H1 (cell line): ENCODE data around the gene VSTM4. TPM values are rescaled to one million over a fixed set of nuclear protein-coding genes. Genes with fewer than 3 reads are reported as not detected.

ENCODE experiments used
- CTCF ChIA-PET: fragments of 300-600 bp; sonication (Branson Sonifier 250); formaldehyde crosslinking; loops from one replicate; lab custom pipeline; 2021; ENCODE audit not compliant: partially characterized antibody; lab: Charles Lee
- POLR2A ChIA-PET: fragments of 300-600 bp; sonication (Branson Sonifier 250); formaldehyde crosslinking; loops from one replicate; lab custom pipeline; 2021; ENCODE audit warnings: inconsistent platforms; ENCODE audit not compliant: partially characterized antibody; lab: Charles Lee
- DNase-seq, 2 experiments: peaks; one replicate each; pipeline versions ENCODE4 v3.0.0 to v3.0.0-alpha.2; 2010 to 2022; ENCODE audit warnings: low spot score in 2 of 2, low read depth in 1 of 2, mixed read lengths in 1 of 2
- FAIRE-seq: peaks from 2 replicates; lab custom pipeline; 2011; peaks lifted over from hg19 to GRCh38; lab: Jason Lieb, UNC
- H2AFZ ChIP-seq: 2 replicates; pipeline ENCODE4 v1.8.1; 2012; ENCODE audit warnings: low read length, inconsistent platforms
- H2AK5ac ChIP-seq: 2 replicates; pipeline ENCODE4 v1.6.1; 2013; ENCODE audit warnings: low read depth, low read length
- H2BK120ac ChIP-seq: replicated peaks from 2 replicates; pipeline ENCODE3; 2013; ENCODE audit warnings: low read depth, low read length, inconsistent platforms
- H2BK12ac ChIP-seq: 2 replicates; pipeline ENCODE4 v1.6.1; 2013; ENCODE audit warnings: low read depth, low read length
- H2BK15ac ChIP-seq: 2 replicates; pipeline ENCODE4 v1.6.1; 2013; ENCODE audit warnings: low read length
- H2BK20ac ChIP-seq: 2 replicates; pipeline ENCODE4 v1.6.1; 2013; ENCODE audit warnings: low read length
- H2BK5ac ChIP-seq: 2 replicates; pipeline ENCODE4 v1.6.1; 2013; ENCODE audit warnings: low read depth, low read length
- H3K14ac ChIP-seq: 2 replicates; pipeline ENCODE4 v1.6.1; 2013; ENCODE audit warnings: inconsistent platforms; ENCODE audit not compliant: insufficient read length
- H3K18ac ChIP-seq: 2 replicates; pipeline ENCODE4 v1.6.1; 2013; ENCODE audit warnings: low read length; ENCODE audit errors: extremely low read depth
- H3K23ac ChIP-seq: 2 replicates; pipeline ENCODE4 v1.6.1; 2013; ENCODE audit warnings: inconsistent platforms; ENCODE audit not compliant: insufficient read length
- H3K23me2 ChIP-seq: 2 replicates; pipeline ENCODE4 v1.6.1; 2013; ENCODE audit warnings: low read depth, low read length
- H3K27ac ChIP-seq: 2 replicates; pipeline ENCODE4 v1.6.1; 2011; ENCODE audit warnings: low read depth, low read length, inconsistent platforms
- H3K27me3 ChIP-seq, 4 experiments: replicated peaks in 1 of 4; 1 replicate in 1 of 4; 2 replicates in 3 of 4; pipeline versions ENCODE4 v1.6.1 to v1.8.1; 2011 to 2013; ENCODE audit warnings: low read length in 3 of 4, mild to moderate bottlenecking in 3 of 4, inconsistent platforms in 2 of 4, mixed read lengths in 2 of 4, moderate library complexity in 1 of 4; ENCODE audit not compliant: control insufficient read depth in 3 of 4, insufficient read depth in 3 of 4; ENCODE audit errors: extremely low read depth in 1 of 4
- H3K36me3 ChIP-seq, 4 experiments: 2 replicates each; pipeline versions ENCODE4 v1.6.1 to v1.8.1; 2011 to 2013; ENCODE audit warnings: mild to moderate bottlenecking in 4 of 4, low read length in 3 of 4, moderate library complexity in 2 of 4, control low read depth in 1 of 4, inconsistent platforms in 1 of 4; ENCODE audit not compliant: insufficient read depth in 4 of 4, control insufficient read depth in 2 of 4
- H3K4ac ChIP-seq: replicated peaks from 2 replicates; pipeline ENCODE3; 2013; ENCODE audit warnings: low read length, low read depth, mixed read lengths, inconsistent platforms; ENCODE audit not compliant: insufficient read length
- H3K4me1 ChIP-seq, 4 experiments: replicated peaks in 1 of 4; 1 replicate in 1 of 4; 2 replicates in 3 of 4; pipeline versions ENCODE4 v1.6.1 to v1.8.1; 2011 to 2013; ENCODE audit warnings: low read length in 3 of 4, inconsistent platforms in 2 of 4, mixed read lengths in 1 of 4; ENCODE audit not compliant: insufficient read depth in 4 of 4, control insufficient read depth in 3 of 4
- H3K4me2 ChIP-seq, 2 experiments: 2 replicates each; pipeline versions ENCODE4 v1.6.1 to v1.8.1; 2011 to 2013; ENCODE audit warnings: low read depth in 2 of 2, low read length in 2 of 2, control low read depth in 1 of 2, inconsistent platforms in 1 of 2, mild to moderate bottlenecking in 1 of 2; ENCODE audit not compliant: insufficient read depth in 1 of 2
- H3K4me3 ChIP-seq, 4 experiments: fragments of 200-600, 300-600 bp in 1 of 4; sonication (generic), shearing (Covaris generic), sonication (Bioruptor Twin) in 1 of 4; 2 replicates each; pipeline versions ENCODE4 v1.5.1 to v1.8.1; 2011 to 2016; ENCODE audit warnings: low read length in 4 of 4, low read depth in 3 of 4, control low read depth in 2 of 4, inconsistent platforms in 2 of 4, mild to moderate bottlenecking in 2 of 4, mixed read lengths in 1 of 4, moderate library complexity in 1 of 4; ENCODE audit not compliant: insufficient read depth in 2 of 4; ENCODE audit errors: extremely low read depth in 1 of 4
- H3K56ac ChIP-seq: replicated peaks from 2 replicates; pipeline ENCODE3; 2013; ENCODE audit warnings: low read depth, mild to moderate bottlenecking, mixed read lengths, low read length, inconsistent platforms; ENCODE audit not compliant: insufficient read length
- H3K79me1 ChIP-seq: 2 replicates; pipeline ENCODE4 v1.6.1; 2013; ENCODE audit warnings: low read depth, low read length, control low read depth
- H3K79me2 ChIP-seq, 2 experiments: 2 replicates each; pipeline versions ENCODE4 v1.6.1 to v1.8.1; 2012 to 2013; ENCODE audit warnings: low read length in 2 of 2, mild to moderate bottlenecking in 2 of 2, inconsistent platforms in 1 of 2; ENCODE audit not compliant: insufficient read depth in 2 of 2, control insufficient read depth in 1 of 2
- H3K9ac ChIP-seq, 4 experiments: replicated peaks in 1 of 4; 1 replicate in 1 of 4; 2 replicates in 3 of 4; pipeline versions ENCODE4 v1.6.1 to v1.8.1; 2011 to 2013; ENCODE audit warnings: low read depth in 3 of 4, low read length in 3 of 4, control low read depth in 2 of 4, mild to moderate bottlenecking in 2 of 4, moderate library complexity in 2 of 4, inconsistent platforms in 1 of 4; ENCODE audit errors: extremely low read depth in 1 of 4
- H3K9me3 ChIP-seq, 2 experiments: 2 replicates each; pipeline versions ENCODE4 v1.6.1 to v1.8.1; 2012 to 2013; ENCODE audit warnings: mild to moderate bottlenecking in 2 of 2, moderate library complexity in 2 of 2, control low read depth in 1 of 2, inconsistent platforms in 1 of 2, low read depth in 1 of 2, low read length in 1 of 2, mixed read lengths in 1 of 2; ENCODE audit not compliant: insufficient read depth in 2 of 2
- H4K20me1 ChIP-seq, 2 experiments: replicated peaks in 1 of 2; 2 replicates each; pipeline versions ENCODE3 to v1.8.1; 2011 to 2013; ENCODE audit warnings: inconsistent platforms in 2 of 2, low read length in 2 of 2, mild to moderate bottlenecking in 1 of 2; ENCODE audit not compliant: insufficient read depth in 2 of 2, control insufficient read depth in 1 of 2
- H4K5ac ChIP-seq: 2 replicates; pipeline ENCODE4 v1.6.1; 2013; ENCODE audit warnings: low read length, low read depth, mixed read lengths, inconsistent platforms; ENCODE audit not compliant: insufficient read length
- H4K8ac ChIP-seq: 2 replicates; pipeline ENCODE4 v1.8.0; 2013; ENCODE audit warnings: mild to moderate bottlenecking, moderate library complexity, low read length, inconsistent platforms; ENCODE audit not compliant: insufficient read depth; ENCODE audit errors: extremely low read depth
- H4K91ac ChIP-seq: replicated peaks from 2 replicates; pipeline ENCODE3; 2013; ENCODE audit warnings: low read length, mixed read lengths, inconsistent platforms; ENCODE audit not compliant: insufficient read length
- BACH1 ChIP-seq: IDR thresholded peaks from 2 replicates; pipeline ENCODE4 v1.6.1; 2012; ENCODE audit warnings: low read length, improper control_type of control experiment
- CBX5 ChIP-seq: fragments of 300-800, 300-1000 bp; sonication (generic); IDR thresholded peaks from 2 replicates; pipeline ENCODE4 v1.7.1; 2016; ENCODE audit warnings: antibody characterized with exemption, low read length, low read depth
- CREB1 ChIP-seq: IDR thresholded peaks from 2 replicates; pipeline ENCODE4 v1.6.1; 2012; ENCODE audit warnings: inconsistent platforms
- EZH2 ChIP-seq: fragments of 200-600 bp; sonication (generic); IDR thresholded peaks from 2 replicates; pipeline ENCODE4 v1.7.1; 2012; ENCODE audit warnings: low read depth, mild to moderate bottlenecking, moderate library complexity, low read length, inconsistent platforms; ENCODE audit not compliant: severe bottlenecking
- GABPA ChIP-seq: IDR thresholded peaks from 2 replicates; pipeline ENCODE4 v1.6.1; 2011; ENCODE audit warnings: mild to moderate bottlenecking, low read length, moderate library complexity, borderline replicate concordance; ENCODE audit not compliant: insufficient read depth
- JUND ChIP-seq: IDR thresholded peaks from 2 replicates; pipeline ENCODE4 v1.6.1; 2011; ENCODE audit warnings: mild to moderate bottlenecking, improper control_type of control experiment, low read length
- MAFK ChIP-seq: IDR thresholded peaks from 2 replicates; pipeline ENCODE4 v1.6.1; 2012; ENCODE audit warnings: low read depth, mild to moderate bottlenecking, improper control_type of control experiment, low read length
- RBBP5 ChIP-seq: IDR thresholded peaks from 2 replicates; pipeline ENCODE4 v1.7.1; 2012; ENCODE audit warnings: low read depth, mild to moderate bottlenecking, inconsistent platforms, low read length, moderate library complexity, borderline replicate concordance
- RFX5 ChIP-seq: IDR thresholded peaks from 2 replicates; pipeline ENCODE4 v1.6.1; 2011; ENCODE audit warnings: low read depth, low read length, improper control_type of control experiment, borderline replicate concordance
- SIN3A ChIP-seq, 2 experiments: IDR thresholded peaks in 1 of 2; conservative IDR thresholded peaks in 1 of 2; 2 replicates each; pipeline ENCODE4 v1.6.1; 2011 to 2012; ENCODE audit warnings: low read length in 2 of 2, improper control_type of control experiment in 1 of 2, low read depth in 1 of 2, mild to moderate bottlenecking in 1 of 2
- SIRT6 ChIP-seq: IDR thresholded peaks from one replicate; pipeline ENCODE4 v1.7.1; 2012; ENCODE audit warnings: low read length, inconsistent platforms
- SP4 ChIP-seq: IDR thresholded peaks from 2 replicates; pipeline ENCODE4 v1.6.1; 2012; ENCODE audit warnings: low read length, inconsistent platforms
- SRF ChIP-seq: IDR thresholded peaks from 2 replicates; pipeline ENCODE4 v1.6.1; 2011; ENCODE audit warnings: mild to moderate bottlenecking, low read depth, low read length, moderate library complexity
- TEAD4 ChIP-seq: IDR thresholded peaks from 2 replicates; pipeline ENCODE4 v1.6.1; 2012; ENCODE audit warnings: low read depth, low read length, inconsistent platforms, mixed read lengths
- YY1 ChIP-seq: IDR thresholded peaks from 2 replicates; pipeline ENCODE4 v1.6.1; 2011; ENCODE audit warnings: low read depth, mild to moderate bottlenecking, low read length
- WGBS, 2 experiments: shearing (Covaris generic) in 1 of 2; methylation state at CpG; one replicate each; pipeline versions ENCODE4 v1.1.6 to v1.1.7; 2013 to 2015; ENCODE audit warnings: low lambda C conversion rate in 2 of 2, mixed read lengths in 2 of 2, inconsistent platforms in 1 of 2, low coverage in 1 of 2, missing lambda C conversion rate in 1 of 2; ENCODE audit not compliant: insufficient replicate concordance in 2 of 2, insufficient coverage in 1 of 2, insufficient read length in 1 of 2; ENCODE audit errors: extremely low coverage in 1 of 2, missing lambda C conversion rate in 1 of 2; 5-methylcytosine and 5-hydroxymethylcytosine counted together
- polyA plus RNA-seq, 7 experiments: library from polyadenylated mRNA; depleted of rRNA in 3 of 7; stranded (reverse) in 5 of 7; unstranded in 2 of 7; fragments of >200 nt in 5 of 7; fragments of 200-250 nt in 2 of 7; gene quantifications; 1 replicate in 5 of 7; 2 replicates in 1 of 7; 4 replicates in 1 of 7; pipeline versions ENCODE4 v1.2.1 to v1.2.3, GENCODE V29; 2011 to 2013; ENCODE audit warnings: missing spikeins in 2 of 7, mixed read lengths in 2 of 7
- total RNA-seq: library from RNA; stranded (reverse); fragmentation: NEBNext Ultra II Directional; extraction: Animal tissue kit (Norgen Biotek cat#: 25700); gene quantifications from 2 replicates; pipeline ENCODE4 v1.2.1, GENCODE V29; 2021

VSTM4 gene
- total and polyA plus RNA-seq, 2 of the 8 experiments (the other 6 are each of a cell fraction or from before 2014, with no cell fraction given), result 0.48 to 0.73 TPM

GRCh38 chr10:49034925-49035324, 80.4 kb downstream of the VSTM4 start:
- Histone ChIP-seq H3K4me1 (no peaks in the 10 kb centered on the region), H3K4me2 (no peak overlapping the region), H2AK5ac (no peak overlapping the region), H3K79me2 (no peaks in the 10 kb centered on the region), H2BK20ac (no peak overlapping the region), H3K4me3 (no peak overlapping the region), H4K5ac (no peak overlapping the region), H4K20me1 (peaks cover 0 to 4% of the 10 kb centered on the region in 2 experiments), H2BK15ac (no peak overlapping the region), H2BK5ac (no peak overlapping the region), H3K27ac (no peak overlapping the region), H2AFZ (no peak overlapping the region), H3K56ac (no peak overlapping the region), H2BK12ac (no peak overlapping the region), H3K36me3 (no peaks in the 10 kb centered on the region), H3K79me1 (no peaks in the 10 kb centered on the region), H3K9me3 (no peaks in the 10 kb centered on the region), H4K91ac (no peak overlapping the region), H3K4ac (no peak overlapping the region), H3K27me3 (no peaks in the 10 kb centered on the region), H3K9ac (no peak overlapping the region), H3K18ac (no peak overlapping the region), H4K8ac (no peak overlapping the region), H2BK120ac (no peak overlapping the region), H3K23me2 (peaks cover 5% of the 10 kb centered on the region; the same call in 1 of the 2 replicates), H3K23ac (no peak overlapping the region), H3K14ac (no peak overlapping the region)
- 91% methylated on average over 6 of the region's 6 CpGs; no CpG with 5 or more reads in 1 of the 2 experiments for WGBS, 2 experiments
- FAIRE-seq (no peak), DNase-seq (peak in 1 of 2 experiments; percentile 17)
- ChIA-PET POLR2A (no interaction called here), CTCF (interaction anchor here (0.6 kb wide), 1 partner anchor 320 kb away, joined by 3 read pairs; no protein-coding TSS in a partner anchor)
- TF ChIP-seq CBX5 (no peak), SIN3A (conservative IDR thresholded peaks at IDR 0.05 in 1 of 2, IDR thresholded peaks at IDR 0.05 in 1 of 2; ENCODE audit: low read depth in 1 of 2, low read length in 2 of 2) (no peak), TEAD4 (no peak), JUND (no peak), MAFK (no peak), CREB1 (no peak), GABPA (no peak), EZH2 (no peak), BACH1 (no peak), SRF (no peak), RBBP5 (no peak), RFX5 (no peak), SIRT6 (no peak), YY1 (no peak), SP4 (no peak)
